Regular cardiac myocyte (primary cell): Measurements from ENCODE around the gene SLC25A5. TPM values are rescaled to one million over a fixed set of nuclear protein-coding genes. Genes with fewer than 3 reads are reported as not detected.

Experiments
- total RNA-seq: library from RNA; depleted of rRNA; stranded (reverse); fragments of >200 nt; gene quantifications from 2 replicates; pipeline ENCODE4 v1.2.3, GENCODE V29; 2014

Gene SLC25A5
- total RNA-seq = 121 and 417 TPM in 2 replicates

GRCh38 chrX:119467842-119468550 is at the start of gene SLC25A5:
SLC25A5 (plus strand) TSS chrX:119468444; CDS start chrX:119468516, 72 bp downstream.

Other genes with a start within 250 kb of the SLC25A5 start
- gene PGRMC1, start 232.2 kb upstream of the SLC25A5 start, total RNA-seq = 178 and 215 TPM in 2 replicates
- 23.8 and 24.8 TPM in 2 replicates for gene SLC25A43, start 69.1 kb upstream of the SLC25A5 start, total RNA-seq
- gene STEEP1, start 97.0 kb downstream of the SLC25A5 start, total RNA-seq = 39.2 and 44.1 TPM in 2 replicates
- 24.0 and 29.3 TPM in 2 replicates for gene UBE2A, start 106.1 kb downstream of the SLC25A5 start, total RNA-seq
- 4.8 and 5.4 TPM in 2 replicates for gene NKRF, start 138.0 kb downstream of the SLC25A5 start, total RNA-seq
- gene SEPTIN6, start 224.7 kb downstream of the SLC25A5 start, total RNA-seq = 13.0 and 17.5 TPM in 2 replicates